ENCODE measurements around the gene KLF1. TPM values are rescaled to one million over a fixed set of nuclear protein-coding genes. Genes with fewer than 3 reads are reported as not detected.
A peak's percentile ranks its signal among the peaks of the same experiment; 100 is the strongest.

KLF1 gene
- not detected in 2 replicates for total RNA-seq

DNA sequence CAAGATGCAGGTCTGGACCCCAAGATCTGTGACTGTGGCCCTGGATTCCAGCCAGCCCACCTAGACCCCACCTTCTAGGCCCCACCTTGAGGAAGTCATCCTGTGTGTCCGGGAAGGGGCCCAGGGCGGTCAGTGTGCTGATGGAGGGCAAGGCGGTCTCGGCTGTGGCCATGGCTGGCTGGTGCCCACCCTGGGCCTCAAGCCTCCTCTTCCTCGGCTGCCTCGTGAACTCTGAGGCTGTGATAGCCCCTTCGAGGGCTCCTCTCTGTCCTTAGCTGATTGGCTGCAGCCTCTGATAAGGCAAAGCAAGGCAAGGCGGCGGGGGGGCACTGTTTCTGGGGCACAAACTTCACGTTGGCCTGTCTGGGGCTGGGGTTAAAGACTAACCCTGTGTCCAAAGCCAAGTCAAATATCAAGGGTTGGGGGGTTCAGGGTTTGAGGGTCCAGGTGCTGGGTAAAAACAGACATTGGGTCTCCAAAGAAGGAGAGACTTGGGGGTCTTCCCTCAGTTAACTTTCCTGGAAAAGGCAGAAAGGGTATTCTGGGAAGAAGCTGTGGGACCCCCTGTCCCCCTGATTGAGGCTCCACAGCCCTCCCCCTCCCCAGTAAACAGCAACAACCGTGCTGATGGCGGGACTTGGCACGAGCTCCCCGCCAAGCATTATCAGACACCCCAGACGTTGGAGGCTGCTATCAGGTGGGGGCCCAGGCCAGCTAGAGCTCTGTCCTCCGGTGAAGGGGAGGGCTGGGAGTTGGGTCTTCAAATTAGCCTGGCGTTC, at the start of gene KLF1:
Gene KLF1, minus strand, starts transcription at position 233 of the 779 bp plus-strand sequence. Its CDS starts 61 bp downstream, at position 172.
- Histone ChIP-seq H4K20me1 (ENCODE audit: insufficient read depth, low read length) (peaks cover 2% of the 10 kb centered on the region), H3K9me3 (ENCODE audit: low read depth, low read length) (peaks cover 9% of the 10 kb centered on the region), H3K79me2 (ENCODE audit: insufficient read depth, low read length) (peaks cover 10% of the 10 kb centered on the region), H2AFZ (ENCODE audit: low read length) (no peak within 1 kb of the TSS), H3K4me3 (ENCODE audit: insufficient read depth, low read length) (no peak within 1 kb of the TSS), H3K27ac (ENCODE audit: low read depth, low read length) (no peak within 1 kb of the TSS), H3K36me3 (ENCODE audit: insufficient read depth, low read length) (no peaks in the 10 kb centered on the region), H3K4me2 (ENCODE audit: insufficient read depth, low read length) (no peak within 1 kb of the TSS), H3K27me3 (ENCODE audit: insufficient read depth, low read length) (peaks cover 26% of the 10 kb centered on the region), H3K4me1 (ENCODE audit: insufficient read depth, low read length) (peaks cover 13% of the 10 kb centered on the region)
- no peak for TF ChIP-seq CTCF (IDR thresholded peaks at IDR 0.05; ENCODE audit: extremely low read depth, low read depth, low read length)
- peak; percentile 27 for DNase-seq (ENCODE audit: insufficient read length, low spot score, missing footprints)

GRCh38 chr19:12936582-12936981, 49.6 kb upstream of the KLF1 start:
- Histone ChIP-seq H3K9me3 (ENCODE audit: low read depth, low read length) (no peaks in the 10 kb centered on the region), H3K79me2 (ENCODE audit: insufficient read depth, low read length) (peaks cover 54% of the 10 kb centered on the region), H3K4me3 (ENCODE audit: insufficient read depth, low read length) (no peak overlapping the region), H2AFZ (ENCODE audit: low read length) (no peak overlapping the region), H4K20me1 (ENCODE audit: insufficient read depth, low read length) (peaks cover 38% of the 10 kb centered on the region), H3K27me3 (ENCODE audit: insufficient read depth, low read length) (no peaks in the 10 kb centered on the region), H3K27ac (ENCODE audit: low read depth, low read length) (no peak overlapping the region), H3K4me2 (ENCODE audit: insufficient read depth, low read length) (no peak overlapping the region), H3K36me3 (ENCODE audit: insufficient read depth, low read length) (peaks cover 23% of the 10 kb centered on the region), H3K4me1 (ENCODE audit: insufficient read depth, low read length) (peaks cover 34% of the 10 kb centered on the region)
- DNase-seq (ENCODE audit: insufficient read length, low spot score, missing footprints): no peak
- TF ChIP-seq CTCF (IDR thresholded peaks at IDR 0.05; ENCODE audit: extremely low read depth, low read depth, low read length): no peak

- Histone ChIP-seq H3K36me3 (ENCODE audit: insufficient read depth, low read length) (peaks cover 10% of the 10 kb centered on the region), H2AFZ (ENCODE audit: low read length) (no peak overlapping the region), H3K4me1 (ENCODE audit: insufficient read depth, low read length) (peaks cover 25% of the 10 kb centered on the region), H3K4me2 (ENCODE audit: insufficient read depth, low read length) (no peak overlapping the region), H3K27ac (ENCODE audit: low read depth, low read length) (no peak overlapping the region), H3K79me2 (ENCODE audit: insufficient read depth, low read length) (peaks cover 53% of the 10 kb centered on the region), H3K9me3 (ENCODE audit: low read depth, low read length) (no peaks in the 10 kb centered on the region), H4K20me1 (ENCODE audit: insufficient read depth, low read length) (peaks cover 29% of the 10 kb centered on the region), H3K4me3 (ENCODE audit: insufficient read depth, low read length) (no peak overlapping the region), H3K27me3 (ENCODE audit: insufficient read depth, low read length) (no peaks in the 10 kb centered on the region)
- DNase-seq (ENCODE audit: insufficient read length, low spot score, missing footprints): no peak
- no peak for TF ChIP-seq CTCF (IDR thresholded peaks at IDR 0.05; ENCODE audit: extremely low read depth, low read depth, low read length)
These were observed 48.1 kb upstream of the KLF1 start for GRCh38 chr19:12935071-12935470.

DNA sequence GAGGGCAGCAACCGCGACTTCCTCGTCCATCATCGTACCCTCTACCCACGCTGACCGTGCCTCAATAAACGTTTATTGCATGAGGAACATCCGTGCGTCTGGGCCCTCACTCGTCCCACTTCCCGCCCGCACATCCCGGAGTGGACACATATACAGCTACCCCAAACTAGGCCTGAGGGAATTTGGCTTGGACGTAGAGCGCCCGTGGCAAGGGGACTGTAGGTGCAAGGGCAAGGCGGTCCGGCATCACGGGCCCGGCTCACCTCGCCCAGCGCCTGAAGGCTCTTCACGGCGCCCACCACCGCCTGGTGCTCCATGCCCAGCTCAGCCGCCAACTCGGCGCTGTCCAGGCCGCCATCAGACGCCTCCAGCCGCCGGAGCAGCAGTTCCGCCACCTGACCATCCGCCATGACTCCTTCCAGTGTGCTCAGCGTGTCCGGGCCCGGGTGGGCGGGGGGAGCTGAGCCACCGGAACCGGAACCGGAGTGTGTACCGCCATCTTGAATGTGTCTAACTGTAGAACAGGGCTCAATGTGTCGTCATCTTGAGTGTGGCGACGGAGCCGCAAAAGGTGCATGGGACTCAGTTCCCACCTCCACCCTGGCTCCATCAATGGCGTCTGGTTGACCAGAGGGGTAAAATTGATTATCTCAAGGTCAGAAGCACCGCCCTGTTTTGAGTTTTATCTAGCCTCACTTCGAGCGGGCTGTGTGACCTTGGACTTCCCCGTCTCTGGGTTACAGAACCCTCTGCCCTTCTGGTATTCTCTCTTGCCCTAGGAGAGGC, 46.5 kb upstream of the KLF1 start, which contains the start of gene FARSA:
Gene FARSA, minus strand, starts transcription at position 425 of the 786 bp plus-strand sequence. Its CDS starts 15 bp downstream, at position 410.
- peaks cover 14% of the 10 kb centered on the region for H4K20me1 ChIP-seq (ENCODE audit: insufficient read depth, low read length)
- no peaks in the 10 kb centered on the region for H3K9me3 ChIP-seq (ENCODE audit: low read depth, low read length)
- peaks cover 18% of the 10 kb centered on the region for H3K4me1 ChIP-seq (ENCODE audit: insufficient read depth, low read length)
- peak within 1 kb of the TSS; percentile 99 for H3K4me2 ChIP-seq (ENCODE audit: insufficient read depth, low read length)
- DNase-seq (ENCODE audit: insufficient read length, low spot score, missing footprints): peak; percentile 97
- no peak for TF ChIP-seq CTCF (IDR thresholded peaks at IDR 0.05; ENCODE audit: extremely low read depth, low read depth, low read length)
- H3K27ac ChIP-seq (ENCODE audit: low read depth, low read length): peak within 1 kb of the TSS; percentile 83
- H3K4me3 ChIP-seq (ENCODE audit: insufficient read depth, low read length): peak within 1 kb of the TSS; percentile 98
- H3K79me2 ChIP-seq (ENCODE audit: insufficient read depth, low read length): peaks cover 41% of the 10 kb centered on the region
- H2AFZ ChIP-seq (ENCODE audit: low read length): peak within 1 kb of the TSS; percentile 98
- H3K36me3 ChIP-seq (ENCODE audit: insufficient read depth, low read length): peaks cover 17% of the 10 kb centered on the region
- H3K27me3 ChIP-seq (ENCODE audit: insufficient read depth, low read length): no peaks in the 10 kb centered on the region
